ENCODE results near the gene SLC45A1.

The SLC45A1 gene

DNA sequence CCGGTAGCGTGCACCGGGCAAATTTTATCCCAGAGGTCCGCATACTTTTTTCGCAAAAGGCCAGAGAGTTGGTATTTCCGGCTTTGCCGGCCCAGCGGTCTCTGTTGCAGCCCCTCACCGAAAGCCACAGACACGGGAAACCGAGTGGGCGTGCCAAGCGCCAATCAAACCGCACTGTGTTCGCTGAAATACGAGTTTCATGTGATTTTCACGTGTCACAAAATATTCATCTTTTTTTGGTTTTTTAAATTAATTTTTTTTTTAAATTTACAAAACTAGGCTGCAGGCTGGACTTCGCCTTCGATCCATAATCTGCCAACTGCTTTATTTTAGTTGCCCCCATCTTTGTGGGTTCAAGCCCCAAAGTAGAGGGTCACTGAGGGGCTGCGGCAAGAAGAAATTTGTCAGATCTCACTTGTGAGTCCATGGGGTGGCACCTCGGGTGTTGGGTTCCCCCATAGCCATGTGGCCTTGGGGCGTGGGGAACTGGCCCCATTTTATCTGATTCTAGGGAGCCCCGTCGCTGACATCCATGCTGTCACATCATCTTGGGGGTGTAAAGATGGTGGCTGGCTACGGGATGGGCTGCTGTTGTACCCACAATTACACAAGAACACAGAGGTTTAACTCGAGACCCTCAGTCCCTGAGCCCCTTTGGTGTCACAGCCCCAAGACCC, 20.8 kb downstream of the SLC45A1 start:
- no peak for DNase-seq

DNA sequence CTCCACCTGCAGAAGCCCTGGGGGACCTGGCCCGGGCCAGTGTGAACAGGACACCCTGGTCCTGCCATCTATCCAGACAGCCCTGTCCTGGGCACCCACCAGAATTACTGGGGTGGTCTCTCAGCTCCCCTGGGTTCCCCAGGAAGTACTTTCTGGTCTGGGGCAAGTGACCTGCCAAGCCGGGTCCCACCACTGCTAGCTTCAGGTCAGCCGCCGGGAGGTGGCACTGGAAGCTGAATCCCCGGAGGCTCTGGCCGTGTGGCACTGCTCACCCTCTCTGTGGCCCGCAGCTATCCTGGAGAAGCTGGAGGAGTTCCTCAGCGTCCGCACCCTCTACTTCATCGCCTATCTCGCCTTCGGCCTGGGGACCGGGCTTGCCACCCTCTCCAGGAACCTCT, 21.3 kb downstream of the SLC45A1 start:
- DNase-seq: no peak

DNA sequence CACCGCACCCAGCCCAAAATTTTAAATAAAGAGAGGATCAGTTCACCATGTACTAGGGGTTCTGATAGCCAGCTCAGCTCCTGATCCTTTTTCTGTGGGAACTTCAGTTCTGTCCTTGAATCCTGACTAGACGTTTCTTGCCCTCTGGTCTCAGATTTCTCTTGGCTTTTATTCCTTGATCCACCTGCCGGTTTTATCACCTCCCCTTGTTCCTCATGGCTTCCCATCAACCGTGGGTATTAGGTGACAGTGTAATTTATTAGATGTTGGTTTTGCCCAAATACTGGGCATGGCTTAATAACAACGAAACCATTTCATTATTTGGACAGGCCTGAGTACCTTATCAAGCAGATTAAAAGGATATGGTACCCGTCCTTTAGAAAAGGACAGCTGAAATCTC, 22.5 kb downstream of the SLC45A1 start:
- DNase-seq: no peak

DNA sequence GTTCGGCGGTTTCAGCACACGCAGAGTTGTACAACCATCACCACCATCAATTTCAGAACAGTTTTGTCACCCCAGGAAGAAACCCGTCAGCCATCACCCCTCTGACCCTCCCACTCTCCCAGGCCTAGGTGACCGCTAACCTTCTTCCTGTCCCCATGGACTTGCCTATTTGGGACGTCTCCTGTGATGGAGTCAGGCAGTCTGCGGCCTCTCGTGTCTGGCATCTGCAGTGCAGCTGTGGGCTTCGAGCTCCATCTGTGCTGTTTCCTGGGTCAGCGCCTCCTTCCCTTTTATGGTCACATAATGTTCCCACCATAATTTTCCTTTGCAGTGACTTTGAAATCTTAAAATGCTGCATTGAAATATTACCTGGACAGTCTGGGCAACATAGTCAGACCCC, 24.4 kb downstream of the SLC45A1 start:
- DNase-seq: no peak

DNA sequence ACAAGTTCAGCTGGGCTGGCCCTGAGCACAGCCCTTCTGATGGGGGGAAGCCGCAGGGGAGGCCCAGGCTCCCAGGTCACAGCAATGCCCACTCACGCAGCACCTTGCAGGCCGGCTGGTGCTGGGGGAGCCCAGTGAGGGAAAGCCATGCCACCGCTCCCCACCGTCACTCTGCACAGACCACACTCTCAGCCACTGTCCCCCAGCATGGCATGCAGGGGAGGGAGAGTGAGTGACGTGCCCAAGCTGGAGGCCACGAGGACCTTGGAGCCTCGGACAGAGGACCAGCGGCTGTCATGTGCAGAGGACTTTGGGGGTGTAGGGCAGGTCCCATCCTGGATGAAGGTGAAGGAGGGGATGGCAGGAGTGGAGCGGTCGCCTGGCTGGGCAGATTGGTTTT, 25.1 kb downstream of the SLC45A1 start:
- DNase-seq: no peak

DNA sequence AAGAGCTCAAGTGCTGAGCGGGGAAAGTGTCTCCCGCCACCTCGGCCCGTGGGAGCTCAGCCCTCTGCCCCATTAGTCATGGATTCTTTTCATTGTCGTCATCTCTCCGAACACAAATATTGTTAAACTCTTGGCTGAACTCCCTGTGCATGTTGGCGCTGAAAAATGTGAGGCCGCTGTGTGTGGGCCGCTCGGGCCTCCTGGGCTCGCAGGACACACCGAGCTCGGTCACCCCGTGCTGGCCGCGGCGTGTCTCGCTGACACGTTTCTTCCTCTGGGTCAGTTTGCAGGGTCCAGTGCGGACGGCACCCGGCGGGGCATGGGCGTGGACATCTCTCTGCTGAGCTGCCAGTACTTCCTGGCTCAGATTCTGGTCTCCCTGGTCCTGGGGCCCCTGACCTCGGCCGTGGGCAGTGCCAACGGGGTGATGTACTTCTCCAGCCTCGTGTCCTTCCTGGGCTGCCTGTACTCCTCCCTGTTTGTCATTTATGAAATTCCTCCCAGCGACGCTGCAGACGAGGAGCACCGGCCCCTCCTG, 25.6 kb downstream of the SLC45A1 start:
- no peak for DNase-seq

DNA sequence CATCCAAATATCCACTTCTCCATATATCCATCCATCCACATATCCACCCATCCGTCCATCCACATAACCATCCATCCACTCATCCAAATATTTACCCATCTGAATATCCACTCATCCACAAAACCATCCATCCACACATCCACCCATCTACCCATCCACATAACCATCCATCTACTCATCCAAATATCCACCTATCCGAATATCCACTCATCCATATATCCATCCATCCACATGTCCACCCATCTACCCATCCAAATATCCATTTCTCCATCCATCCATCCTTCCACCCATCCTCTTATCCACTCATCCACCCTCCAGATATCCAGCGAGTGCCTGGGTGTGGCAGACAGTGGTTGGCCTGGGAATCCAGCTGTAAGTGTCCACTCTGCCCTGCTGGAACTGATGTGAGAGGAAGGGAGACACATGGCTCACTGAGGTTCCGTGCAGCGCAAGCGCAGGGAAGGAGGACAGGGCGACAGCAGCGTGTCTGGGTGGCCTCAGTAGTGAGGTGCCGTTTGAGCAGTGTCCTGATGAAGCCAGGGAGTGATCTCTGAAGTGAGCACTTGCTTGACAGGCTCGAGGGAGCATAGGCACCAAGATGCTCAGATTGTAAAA, 27.1 kb downstream of the SLC45A1 start:
- DNase-seq: no peak

DNA sequence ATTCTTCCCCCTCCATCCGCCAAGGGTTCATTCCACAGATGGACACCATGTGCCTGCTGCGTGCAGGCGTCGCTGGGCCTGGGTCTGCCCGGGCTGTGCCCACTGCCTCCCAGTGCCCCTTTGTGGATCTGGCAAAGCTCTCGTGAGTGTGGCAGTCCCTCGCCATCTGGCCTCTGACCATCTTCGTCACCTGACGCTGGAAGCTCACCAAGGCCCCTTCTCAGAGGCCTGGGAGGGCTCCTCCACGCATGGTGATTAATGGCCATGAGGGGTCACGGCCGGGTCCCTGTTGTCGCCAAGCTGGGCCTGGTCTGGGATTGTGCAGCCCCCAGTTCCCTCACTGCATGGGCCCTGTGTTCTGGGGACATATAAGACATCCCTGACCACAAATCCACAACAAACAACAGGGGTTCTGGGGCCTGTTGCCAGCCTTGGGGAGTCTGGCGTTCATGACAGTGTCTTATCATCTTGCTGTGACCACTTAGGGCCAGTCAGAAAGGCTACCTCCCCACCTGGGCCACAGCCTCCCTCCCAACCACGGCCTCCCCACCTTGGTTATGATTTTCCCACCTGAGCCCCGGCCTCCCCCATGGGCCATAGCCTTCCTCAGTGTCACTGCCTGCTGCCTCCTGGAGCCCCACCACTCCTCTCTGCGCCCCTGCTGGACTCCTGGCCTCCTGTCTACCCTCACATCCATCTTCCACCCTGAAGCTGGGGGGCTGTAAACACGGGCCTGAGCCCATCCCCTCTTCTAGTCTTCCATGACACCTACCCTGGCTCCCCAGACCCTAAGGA, 27.9 kb downstream of the SLC45A1 start:
- no peak for DNase-seq

DNA sequence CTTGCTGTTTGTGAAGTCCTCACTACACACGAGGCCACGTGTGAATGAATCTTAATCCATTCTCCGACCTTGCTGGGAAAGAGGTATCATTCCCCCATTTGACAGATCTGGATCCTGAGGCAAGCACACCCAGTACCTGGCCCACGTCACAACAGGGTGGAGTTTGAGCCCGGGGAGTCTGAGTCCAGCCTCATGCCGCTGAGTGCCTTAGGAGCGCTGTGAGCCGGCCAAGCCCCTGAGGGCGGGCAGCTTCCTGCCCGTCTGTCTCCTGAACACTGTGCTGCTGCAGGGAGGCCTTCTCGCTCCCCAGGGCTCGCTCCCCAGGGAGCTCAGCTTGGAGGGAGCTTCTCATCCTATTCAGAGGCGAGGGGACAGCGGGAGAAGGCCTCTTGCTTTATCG, 29.7 kb downstream of the SLC45A1 start:
- no peak for DNase-seq

DNA sequence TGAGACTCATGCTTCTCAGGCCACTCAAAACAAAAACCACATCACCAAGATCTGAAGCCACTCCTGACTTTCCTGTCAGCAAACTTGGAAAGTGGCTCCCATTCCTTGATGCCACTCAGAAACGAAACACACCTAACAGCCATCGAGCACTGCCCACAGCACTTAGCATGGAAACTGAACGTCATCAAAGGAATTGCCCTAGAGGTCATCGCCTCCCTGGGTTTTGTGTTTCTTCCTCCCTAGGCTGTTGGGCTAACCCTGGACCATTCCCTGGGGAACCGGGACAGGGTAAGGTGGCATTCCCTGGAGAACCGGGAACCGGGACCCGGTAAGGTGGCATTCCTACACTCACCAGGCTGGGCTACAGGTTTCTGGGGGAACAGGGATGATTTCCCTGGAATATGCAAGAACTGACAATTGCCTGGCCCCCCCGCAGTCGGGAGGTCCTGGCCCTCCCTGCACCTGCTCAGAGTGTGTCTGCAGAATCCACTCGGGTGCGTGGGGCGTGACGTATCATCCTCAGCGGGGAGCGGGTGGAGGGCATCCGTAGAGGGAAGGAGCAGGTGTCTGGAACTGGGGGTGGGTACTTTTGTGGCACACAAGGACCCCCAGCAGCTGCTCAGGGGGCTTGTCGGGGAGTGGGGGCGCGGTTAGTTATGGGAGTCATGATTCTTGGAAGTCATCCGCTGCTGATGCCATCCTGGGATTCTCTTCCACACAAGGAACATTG, 30.3 kb downstream of the SLC45A1 start:
- no peak for DNase-seq

DNA sequence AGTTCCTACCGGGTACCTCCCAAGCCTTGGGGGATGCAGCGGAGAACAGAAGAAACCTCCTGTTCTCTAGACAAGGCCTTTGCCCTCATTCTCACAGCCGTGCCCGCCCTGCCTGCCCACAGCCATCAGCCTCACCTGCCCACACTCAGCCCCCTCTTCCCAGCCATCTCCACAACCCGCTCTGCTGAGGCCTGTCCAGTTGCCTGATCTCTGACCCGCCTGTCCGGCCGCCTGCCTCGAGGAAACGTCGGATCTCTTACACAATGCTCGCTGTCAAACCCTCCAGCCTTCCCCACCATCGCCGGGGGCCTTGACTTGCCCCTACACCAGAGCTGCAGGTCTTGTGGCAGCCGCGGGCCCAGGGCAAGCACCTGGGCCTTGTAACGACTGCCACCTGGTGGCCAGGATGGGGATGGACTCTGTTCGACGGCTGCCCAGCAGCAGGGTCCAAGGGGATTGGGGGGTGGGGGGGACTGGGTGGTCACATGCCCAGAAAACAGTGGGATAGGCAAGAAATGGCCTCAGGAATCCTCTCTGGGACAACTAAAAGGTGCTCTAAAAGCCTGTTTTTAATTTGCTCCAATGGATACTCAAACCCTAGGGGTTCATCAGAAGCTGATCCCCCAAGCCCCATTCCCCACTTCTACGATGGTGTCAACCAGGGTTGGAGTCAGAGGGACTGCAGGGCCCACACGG, 31.0 kb downstream of the SLC45A1 start:
- peak; percentile 45 for DNase-seq

DNA sequence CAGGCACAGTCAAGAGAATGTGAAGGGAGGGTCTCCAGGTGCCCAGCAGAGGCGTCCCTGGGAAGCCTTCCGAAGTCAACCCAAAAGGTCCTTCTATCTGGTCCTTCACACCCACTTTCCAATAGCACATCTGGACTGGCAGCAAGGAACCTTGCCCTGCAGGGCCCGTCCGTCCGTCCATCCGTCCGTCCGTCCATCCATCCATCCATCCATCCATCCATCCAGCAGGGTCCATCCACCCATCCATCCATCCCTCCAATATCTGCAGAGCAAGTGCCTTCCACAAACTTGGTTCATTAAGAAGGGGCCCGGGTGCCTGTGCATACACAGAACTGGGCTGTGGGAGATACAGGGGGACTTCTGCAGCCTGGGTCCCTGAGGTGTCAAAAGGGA, 31.6 kb downstream of the SLC45A1 start:
- no peak for DNase-seq

DNA sequence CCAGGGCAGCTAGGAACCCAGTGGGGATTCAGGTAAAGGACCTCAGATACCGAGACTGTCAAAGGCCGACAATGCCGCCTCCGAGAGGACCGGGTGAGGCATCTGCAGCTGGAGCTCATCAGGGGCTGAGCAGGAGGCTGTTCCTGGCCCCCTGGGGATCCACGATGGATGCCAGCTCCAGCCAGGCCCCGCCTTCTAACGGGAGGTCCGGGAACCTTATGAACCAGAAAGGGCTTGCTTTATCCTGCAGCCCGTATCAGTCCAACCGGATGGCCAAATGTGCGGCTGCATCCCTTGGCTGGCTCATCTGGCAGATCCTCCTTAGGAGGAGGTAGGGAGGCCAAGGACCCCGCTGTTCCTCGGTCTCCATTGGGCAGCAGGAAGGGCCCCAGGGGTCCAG, 32.0 kb downstream of the SLC45A1 start:
- no peak for DNase-seq

DNA sequence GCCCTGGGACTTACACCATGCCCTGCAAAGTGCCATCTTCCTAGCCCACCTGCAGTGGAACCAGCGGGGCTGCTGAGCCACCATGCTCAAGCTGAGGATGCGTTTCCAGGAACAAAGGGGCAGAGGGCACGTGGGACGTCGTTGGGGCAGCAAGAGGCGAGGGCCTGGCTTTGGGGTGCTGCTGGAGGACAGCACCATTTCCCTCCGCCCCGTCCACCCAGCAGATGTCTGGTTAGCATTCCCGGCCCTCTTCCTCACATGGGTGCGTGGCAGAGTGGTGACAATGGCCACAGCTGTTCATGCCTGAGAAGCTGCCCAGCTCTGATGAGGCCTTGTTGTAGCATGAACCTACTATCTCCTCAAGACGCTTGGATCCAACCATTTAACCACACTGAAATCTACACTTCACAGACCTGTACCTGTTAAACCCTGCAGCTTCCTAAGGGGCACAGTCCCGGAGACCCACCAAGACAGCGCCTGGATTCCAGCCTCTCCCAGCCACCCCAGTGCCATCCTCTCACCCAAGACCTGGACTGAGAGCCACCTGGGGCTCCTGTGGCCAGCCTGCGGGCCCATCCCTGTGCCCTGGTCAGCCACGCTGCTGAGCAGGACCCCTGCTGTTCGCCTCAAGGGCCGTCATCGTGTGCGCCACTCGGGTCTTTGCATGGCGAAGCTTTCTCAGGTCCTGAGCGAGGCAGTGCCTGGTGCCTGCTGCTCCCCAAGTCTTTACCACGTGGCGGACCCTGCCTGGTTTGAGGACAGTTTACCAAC, 33.2 kb downstream of the SLC45A1 start:
- no peak for DNase-seq

DNA sequence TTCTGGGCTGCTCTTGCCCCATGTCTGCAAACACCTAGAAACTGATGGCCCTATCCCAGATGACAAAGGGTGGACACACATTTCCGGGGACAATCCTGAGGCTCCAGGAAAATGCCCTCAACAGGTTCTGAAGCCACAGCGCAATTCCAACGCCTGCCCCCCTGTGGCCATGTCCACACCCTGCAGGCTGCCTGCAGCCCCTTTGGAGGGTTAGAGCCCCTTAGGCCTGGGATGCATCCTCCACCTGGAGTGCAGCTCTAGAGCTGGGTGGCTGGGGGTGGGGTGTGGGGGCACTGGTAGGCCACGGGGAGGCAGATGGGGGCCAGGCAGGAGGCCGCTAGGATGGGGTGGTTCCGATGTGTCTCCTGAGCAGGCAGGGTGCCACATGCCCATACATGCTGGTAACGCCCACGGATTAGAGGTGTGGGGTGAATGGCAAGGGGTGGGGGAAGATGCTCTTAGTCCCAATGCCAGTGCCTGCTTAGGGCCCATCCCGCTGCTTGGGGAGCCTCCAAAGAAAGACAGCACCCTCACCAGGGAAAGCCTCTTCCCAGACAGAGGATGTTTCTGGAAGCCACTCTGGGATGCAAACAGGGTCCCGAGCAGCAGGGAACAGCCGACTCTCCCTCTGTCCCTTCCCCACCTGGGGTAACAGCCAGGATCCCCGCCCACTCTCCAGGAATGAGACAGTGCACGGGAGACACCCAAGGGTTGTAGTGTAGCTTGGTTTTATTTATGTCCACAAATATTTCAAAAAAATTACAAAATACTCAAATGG, 34.0 kb downstream of the SLC45A1 start:
- no peak for DNase-seq

DNA sequence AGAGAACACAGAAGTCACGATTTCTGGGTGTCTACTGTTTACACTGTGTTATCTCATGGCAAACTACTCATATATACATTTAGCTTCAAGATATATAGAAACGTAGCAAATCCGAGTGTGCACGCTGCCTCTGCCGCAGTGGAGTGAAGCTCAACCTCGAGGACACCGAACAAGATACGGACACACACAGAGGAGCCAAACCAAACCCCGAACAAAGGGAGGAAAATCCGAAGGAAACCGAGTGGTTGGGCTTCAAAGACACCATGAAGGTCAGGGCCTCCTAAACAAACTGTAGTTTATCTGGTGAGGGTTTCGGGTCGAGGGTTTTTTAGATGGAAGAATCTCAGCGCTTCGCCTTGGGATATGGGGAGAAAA, 34.5 kb downstream of the SLC45A1 start:
- DNase-seq: no peak

DNA sequence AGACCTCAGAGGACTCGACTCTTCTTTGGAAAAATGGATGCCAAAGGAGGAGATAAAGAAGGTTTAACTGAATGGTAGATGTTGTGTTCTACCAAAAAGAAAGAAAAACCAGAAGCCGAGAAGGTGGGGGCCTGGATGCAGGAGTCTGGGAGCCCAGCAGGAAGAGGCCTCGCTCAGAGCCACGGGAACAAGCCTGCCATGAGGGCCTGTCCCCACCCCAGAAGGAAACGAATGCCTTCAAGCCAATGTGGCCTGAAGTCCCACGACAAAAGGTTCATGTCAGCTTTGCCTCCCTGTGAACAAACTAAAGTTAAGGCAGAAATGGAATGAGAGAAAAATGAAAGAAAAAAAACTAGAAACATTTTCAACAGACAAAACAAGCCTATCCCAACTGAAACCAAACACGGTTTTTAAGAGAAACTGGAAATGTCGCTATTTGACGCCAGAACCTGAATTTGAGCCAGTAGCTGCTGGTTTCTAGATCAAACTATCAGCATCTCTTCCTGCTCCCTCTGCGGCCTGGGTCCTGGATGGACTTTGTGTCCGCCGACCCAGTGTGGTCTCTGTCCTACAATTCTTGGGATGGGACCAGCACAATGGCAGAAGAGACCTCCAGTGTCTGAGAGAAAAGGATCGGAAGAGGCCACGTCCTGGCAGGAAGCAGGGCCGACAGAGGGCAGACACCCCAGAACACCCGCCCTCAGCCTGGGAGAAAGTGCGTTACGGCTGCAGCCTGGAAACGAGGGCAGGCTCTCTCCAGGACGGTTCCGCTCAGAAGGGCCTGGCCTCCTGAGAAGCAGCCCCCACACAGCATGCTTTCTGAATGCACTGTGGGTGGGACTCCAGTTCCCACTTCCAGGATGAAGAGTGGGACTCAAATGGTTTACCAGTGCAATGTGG, 35.2 kb downstream of the SLC45A1 start:
- DNase-seq: no peak

DNA sequence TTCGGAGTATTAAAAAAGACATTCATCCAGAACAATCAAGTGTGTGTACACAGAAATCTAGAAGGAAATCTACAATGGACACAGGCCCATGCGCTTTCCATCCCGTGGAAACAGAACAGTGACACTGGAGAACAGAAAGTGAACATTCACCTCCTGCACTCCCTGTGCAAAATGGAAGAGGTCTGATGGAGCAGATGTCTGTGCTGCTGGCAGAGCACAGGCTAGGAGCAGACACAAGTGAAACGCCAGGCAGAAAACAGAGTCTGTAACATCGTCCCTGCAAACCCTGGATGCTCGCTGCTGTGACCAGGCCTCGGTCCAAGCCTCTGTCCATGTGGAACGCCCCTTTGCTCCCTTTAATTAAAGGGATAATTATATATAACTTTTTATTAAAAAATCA, 36.1 kb downstream of the SLC45A1 start:
- no peak for DNase-seq

DNA sequence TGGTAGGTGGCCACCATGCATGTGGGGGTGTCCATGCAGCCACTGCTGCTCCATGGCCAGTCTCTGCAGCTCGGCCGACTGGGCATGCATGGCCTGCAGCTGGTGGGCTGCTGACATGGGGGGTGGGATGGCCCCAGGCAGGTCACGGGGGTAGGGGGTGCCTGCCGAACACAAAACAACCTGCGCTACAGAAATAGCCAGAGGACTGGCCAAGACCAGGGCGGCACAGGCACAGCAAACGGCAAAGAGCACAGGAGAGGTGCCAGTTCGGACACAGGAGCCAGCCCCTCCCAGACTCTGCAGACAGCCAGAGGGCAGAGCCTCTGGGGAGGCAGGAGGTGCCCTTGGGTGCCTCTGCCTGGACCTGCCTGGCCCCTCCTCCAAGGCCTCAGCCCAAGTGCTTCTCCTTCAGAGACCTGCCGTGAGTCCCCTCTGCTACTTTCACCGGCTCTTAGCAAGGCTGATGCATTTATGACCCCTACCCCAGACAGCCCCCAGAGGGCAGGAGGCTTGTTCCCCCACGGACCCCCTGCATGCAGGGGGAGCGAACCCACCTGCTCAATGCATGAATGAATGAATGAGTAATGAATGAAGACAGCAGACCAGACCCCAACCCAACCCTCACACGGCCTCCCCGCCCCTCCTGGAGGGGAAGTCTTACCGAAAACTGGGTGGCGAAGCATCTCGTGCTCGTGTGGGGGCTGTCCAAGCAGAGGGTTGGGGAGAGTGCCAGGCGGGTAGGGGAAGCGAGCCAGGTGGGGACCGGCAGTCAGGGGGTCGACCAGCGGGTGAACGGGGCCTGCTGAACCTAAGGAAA, 37.7 kb downstream of the SLC45A1 start:
- no peak for DNase-seq
